GM12892 (cell line): ENCODE data around the gene PERP.

Experiments used
- POLR2A ChIP-seq: IDR thresholded peaks from 2 replicates; pipeline ENCODE4 v1.6.1; 2011; ENCODE audit warnings: low read depth, low read length, control low read depth
- TAF1 ChIP-seq: IDR thresholded peaks from 2 replicates; pipeline ENCODE4 v1.6.1; 2011; ENCODE audit warnings: low read depth, mild to moderate bottlenecking, control low read depth, low read length, borderline replicate concordance

DNA sequence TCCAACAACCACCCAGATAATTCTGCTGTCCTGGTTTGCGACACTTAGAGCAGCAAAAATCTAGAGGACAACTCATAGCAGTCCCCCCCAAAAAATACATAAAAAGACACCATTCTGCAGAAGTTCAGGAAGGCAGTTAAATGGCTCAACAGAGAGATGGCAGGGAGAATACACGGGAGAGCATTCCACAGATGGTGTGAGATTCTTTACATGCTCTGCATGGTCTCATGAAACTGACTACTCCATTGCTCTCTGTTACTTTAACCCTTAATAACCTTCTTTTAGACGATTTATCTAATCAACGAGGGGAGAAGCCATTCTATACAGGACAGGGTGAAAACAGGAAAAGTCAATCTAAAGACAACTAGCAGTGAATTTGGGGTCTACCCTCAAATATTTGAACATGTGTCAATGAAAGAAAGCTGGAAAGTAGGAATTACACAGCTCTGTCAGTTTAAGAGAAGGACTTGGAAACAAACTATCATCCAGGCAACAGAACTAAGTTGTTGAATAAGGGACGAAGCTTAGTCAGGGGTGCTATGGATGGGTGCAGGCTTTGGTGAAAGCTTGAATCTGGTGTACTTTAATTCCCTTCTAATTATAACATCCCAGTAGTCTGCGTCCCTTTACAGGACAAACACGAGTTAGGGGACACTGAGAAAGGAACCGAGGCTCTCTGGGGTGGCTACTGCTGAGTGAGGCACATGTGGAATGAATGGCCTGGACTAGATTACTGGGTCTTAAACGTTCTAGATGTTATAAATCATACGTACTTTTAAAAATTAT is 5.1 kb downstream of the PERP start:
- TF ChIP-seq POLR2A (no peak), TAF1 (no peak)
